Upper lobe of left lung (tissue), 6 donors: Measurements from ENCODE around the gene PAPPA. TPM values are rescaled to one million over a fixed set of nuclear protein-coding genes. Genes with fewer than 3 reads are reported as not detected.

Experiments used
- ATAC-seq, 2 donors: fragments of 200-7000 bp; cut with Tn5 transposase; one replicate each; pipeline ENCODE4 v1.9.1; 2022; ENCODE audit warnings: mild to moderate bottlenecking in 2 of 2, moderate library complexity in 2 of 2; ENCODE audit not compliant: low FRiP score in 2 of 2
- DNase-seq, 2 donors: peaks; one replicate each; pipeline ENCODE4 v3.0.0-alpha.2; 2019 to 2020
- H3K27ac ChIP-seq, 4 donors: fragments of 200-600 bp; sonication (generic); one replicate each; pipeline ENCODE4 v1.5.1; 2016 to 2019
- H3K27me3 ChIP-seq, 4 donors: fragments of 200-600 bp; sonication (generic); one replicate each; pipeline ENCODE4 v1.5.1; 2017 to 2019
- H3K36me3 ChIP-seq, 4 donors: fragments of 200-600 bp; sonication (generic); one replicate each; pipeline ENCODE4 v1.5.1; 2016 to 2019
- H3K4me1 ChIP-seq, 4 donors: fragments of 200-600 bp; sonication (generic); one replicate each; pipeline ENCODE4 v1.5.1; 2018 to 2019
- H3K4me3 ChIP-seq, 4 donors: fragments of 200-600 bp; sonication (generic); one replicate each; pipeline ENCODE4 v1.5.1; 2017 to 2019; ENCODE audit warnings: mild to moderate bottlenecking in 2 of 4, moderate library complexity in 1 of 4
- H3K9me3 ChIP-seq, 4 donors: fragments of 200-600 bp; sonication (generic); one replicate each; pipeline ENCODE4 v1.5.1; 2018 to 2019
- CTCF ChIP-seq, 6 experiments: fragments of 450-650 bp in 4 of 6; fragments of 200-600 bp in 2 of 6; sonication (generic) in 2 of 6; IDR thresholded peaks; one replicate each; pipeline ENCODE4 v1.5.1; 2016 to 2019; ENCODE audit warnings: antibody characterized with exemption in 6 of 6
- EP300 ChIP-seq, 4 donors: sonication (generic); formaldehyde crosslinking; IDR thresholded peaks; one replicate each; pipeline ENCODE4 v1.5.1; 2017; ENCODE audit warnings: antibody characterized with exemption in 4 of 4, control low read depth in 2 of 4
- POLR2A ChIP-seq, 4 donors: fragments of 450-650 bp; IDR thresholded peaks; one replicate each; pipeline ENCODE4 v1.5.1; 2016 to 2017; ENCODE audit warnings: antibody characterized with exemption in 4 of 4, mild to moderate bottlenecking in 2 of 4
- POLR2AphosphoS5 ChIP-seq, 2 donors: sonication (generic); formaldehyde crosslinking; IDR thresholded peaks; one replicate each; pipeline ENCODE4 v1.5.1; 2017; ENCODE audit warnings: antibody characterized with exemption in 2 of 2
- WGBS, 2 donors: methylation state at CpG; one replicate each; pipeline ENCODE4 v1.1.5; 2017 to 2018; 5-methylcytosine and 5-hydroxymethylcytosine counted together
- total RNA-seq, 6 donors: library from RNA; depleted of rRNA in 4 of 6; stranded (reverse); fragments of >200 nt in 4 of 6; gene quantifications; one replicate each; pipeline versions ENCODE4 v1.1.0 to v1.2.1, GENCODE V29; 2016 to 2021
- donor health status: DM: no; HTN: no; CAD: no; lungs with moderate emphysema.
- donor health status: DM: no; HTN: yes; CAD: no; lungs with severe emphysema.

PAPPA gene
- total RNA-seq, 6 donors from 2014 or later: 0.46 to 2.9 (median 1.1) TPM

GRCh38 chr9:116276196-116276493 is 122.6 kb downstream of the PAPPA start:
- no peak overlapping the region for H3K27ac ChIP-seq
- ATAC-seq (no peak), DNase-seq (no peak)
- TF ChIP-seq POLR2A (IDR thresholded peaks at IDR 0.05) (no peak), EP300 (IDR thresholded peaks at IDR 0.05) (no peak), POLR2AphosphoS5 (IDR thresholded peaks at IDR 0.05) (no peak), CTCF (IDR thresholded peaks at IDR 0.05) (no peak)
- no peaks in the 10 kb centered on the region for H3K27me3 ChIP-seq
- H3K9me3 ChIP-seq: no peaks in the 10 kb centered on the region
- H3K4me3 ChIP-seq: no peak overlapping the region
- no peaks in the 10 kb centered on the region for H3K4me1 ChIP-seq
- no peaks in the 10 kb centered on the region for H3K36me3 ChIP-seq

GRCh38 chr9:116276651-116277121 is 123.1 kb downstream of the PAPPA start:
- WGBS, 2 donors: 38 to 47% methylated on average over 8 to 10 of the region's 10 CpGs
- TF ChIP-seq CTCF (IDR thresholded peaks at IDR 0.05): no peak
- no peak for TF ChIP-seq POLR2AphosphoS5 (IDR thresholded peaks at IDR 0.05)
- no peak for TF ChIP-seq POLR2A (IDR thresholded peaks at IDR 0.05)
- no peak for TF ChIP-seq EP300 (IDR thresholded peaks at IDR 0.05)
- no peak for ATAC-seq
- no peaks in the 10 kb centered on the region for H3K27me3 ChIP-seq
- H3K9me3 ChIP-seq: no peaks in the 10 kb centered on the region
- no peaks in the 10 kb centered on the region for H3K36me3 ChIP-seq
- H3K4me1 ChIP-seq: no peaks in the 10 kb centered on the region
- no peak overlapping the region for H3K4me3 ChIP-seq
- no peak overlapping the region for H3K27ac ChIP-seq
- peak in 1 of 2 donors; percentile 2 for DNase-seq

GRCh38 chr9:116278326-116278725 is 124.7 kb downstream of the PAPPA start:
- DNase-seq (no peak), ATAC-seq (no peak)
- 34 to 73% methylated on average over 1 of the region's 1 CpG for WGBS, 2 donors
- Histone ChIP-seq H3K27ac (no peak overlapping the region), H3K36me3 (no peaks in the 10 kb centered on the region), H3K9me3 (no peaks in the 10 kb centered on the region), H3K4me1 (no peaks in the 10 kb centered on the region), H3K4me3 (no peak overlapping the region), H3K27me3 (no peaks in the 10 kb centered on the region)
- TF ChIP-seq POLR2AphosphoS5 (IDR thresholded peaks at IDR 0.05) (no peak), EP300 (IDR thresholded peaks at IDR 0.05) (no peak), CTCF (IDR thresholded peaks at IDR 0.05) (no peak), POLR2A (IDR thresholded peaks at IDR 0.05) (no peak)

- Histone ChIP-seq H3K4me1 (no peaks in the 10 kb centered on the region), H3K27ac (no peak overlapping the region), H3K4me3 (no peak overlapping the region), H3K27me3 (no peaks in the 10 kb centered on the region), H3K36me3 (no peaks in the 10 kb centered on the region), H3K9me3 (no peaks in the 10 kb centered on the region)
- 48 to 58% methylated on average over 7 to 11 of the region's 11 CpGs for WGBS, 2 donors
- no peak for ATAC-seq
- no peak for TF ChIP-seq POLR2A (IDR thresholded peaks at IDR 0.05)
- TF ChIP-seq POLR2AphosphoS5 (IDR thresholded peaks at IDR 0.05): no peak
- no peak for TF ChIP-seq CTCF (IDR thresholded peaks at IDR 0.05)
- TF ChIP-seq EP300 (IDR thresholded peaks at IDR 0.05): no peak
- DNase-seq: no peak
Measured at GRCh38 chr9:116279230-116279629, 125.6 kb downstream of the PAPPA start.

- 88% methylated on average over 1 of the region's 1 CpG for WGBS, 2 donors
- Histone ChIP-seq H3K4me3 (no peak overlapping the region), H3K27me3 (no peaks in the 10 kb centered on the region), H3K4me1 (no peaks in the 10 kb centered on the region), H3K27ac (no peak overlapping the region), H3K36me3 (no peaks in the 10 kb centered on the region), H3K9me3 (no peaks in the 10 kb centered on the region)
- TF ChIP-seq EP300 (IDR thresholded peaks at IDR 0.05) (no peak), CTCF (IDR thresholded peaks at IDR 0.05) (no peak), POLR2A (IDR thresholded peaks at IDR 0.05) (no peak), POLR2AphosphoS5 (IDR thresholded peaks at IDR 0.05) (no peak)
- ATAC-seq (no peak), DNase-seq (no peak)
Measured at GRCh38 chr9:116280529-116280928, 126.9 kb downstream of the PAPPA start.
